Epidermal melanocyte (primary cell): Measurements from ENCODE around the gene KSR1.
"Not testable (repeated sequence)": the region's sequence is repeated elsewhere in the genome, so short reads cannot be mapped to it uniquely, and the experiment has no call there.

Experiments
- DNase-seq: peaks from one replicate; pipeline ENCODE4 v3.0.0; 2011; ENCODE audit warnings: low spot score; ENCODE audit not compliant: insufficient read length

KSR1 gene

GRCh38 chr17:27631897-27632725 lies 175.9 kb downstream of the KSR1 start:
- DNase-seq: no peak

- DNase-seq: not testable (repeated sequence)
Measured at GRCh38 chr17:27632766-27633165, 176.5 kb downstream of the KSR1 start.

- DNase-seq: no peak
Measured at GRCh38 chr17:27633312-27634025, 177.2 kb downstream of the KSR1 start.

GRCh38 chr17:27634026-27634335 lies 177.7 kb downstream of the KSR1 start:
- no peak for DNase-seq

- DNase-seq: no peak
Measured at GRCh38 chr17:27634776-27635175, 178.5 kb downstream of the KSR1 start.

- DNase-seq: no peak
Measured at GRCh38 chr17:27635275-27635823, 179.1 kb downstream of the KSR1 start.

GRCh38 chr17:27636005-27636520 lies 179.8 kb downstream of the KSR1 start:
- DNase-seq: not testable (repeated sequence)

- not testable (repeated sequence) for DNase-seq
Measured at GRCh38 chr17:27637818-27638217, 181.6 kb downstream of the KSR1 start.

- not testable (repeated sequence) for DNase-seq
Measured at GRCh38 chr17:27638415-27638914, 182.2 kb downstream of the KSR1 start.

- DNase-seq: no peak
Measured at GRCh38 chr17:27640790-27641189, 184.5 kb downstream of the KSR1 start.

- no peak for DNase-seq
Measured at GRCh38 chr17:27644586-27644985, 188.3 kb downstream of the KSR1 start.

- not testable (repeated sequence) for DNase-seq
Measured at GRCh38 chr17:27645621-27646020, 189.4 kb downstream of the KSR1 start.

- no peak for DNase-seq
Measured at GRCh38 chr17:27646232-27646631, 190.0 kb downstream of the KSR1 start.

- no peak for DNase-seq
Measured at GRCh38 chr17:27647765-27648164, 191.5 kb downstream of the KSR1 start.

- DNase-seq: not testable (repeated sequence)
Measured at GRCh38 chr17:27649111-27649571, 192.9 kb downstream of the KSR1 start.

GRCh38 chr17:27649929-27650328 lies 193.7 kb downstream of the KSR1 start:
- no peak for DNase-seq

GRCh38 chr17:27650836-27651235 lies 194.6 kb downstream of the KSR1 start:
- no peak for DNase-seq

- DNase-seq: no peak
Measured at GRCh38 chr17:27651411-27652345, 195.4 kb downstream of the KSR1 start.

GRCh38 chr17:27653449-27653971 lies 197.3 kb downstream of the KSR1 start:
- not testable (repeated sequence) for DNase-seq

- DNase-seq: no peak
Measured at GRCh38 chr17:27654136-27654535, 197.9 kb downstream of the KSR1 start.
